GM18951 (cell line): ENCODE results near the gene POLR2J3.
"Not testable (repeated sequence)": the region's sequence is repeated elsewhere in the genome, so short reads cannot be mapped to it uniquely, and the experiment has no call there.

ENCODE experiments used
- in situ Hi-C: fragments of 300-500 bp; cut with MboI; formaldehyde crosslinking; loops from one replicate; pipeline ENCODE4 v1.12.0; 2022; ENCODE audit warnings: low sequenced_read_pairs, mixed read lengths, inconsistent platforms; ENCODE audit not compliant: unreplicated experiment

Gene POLR2J3

GRCh38 chr7:102527822-102528793, 44.3 kb downstream of the POLR2J3 start:
- in situ Hi-C loops = loop anchor here (10.0 kb wide), 1 partner anchor 87 kb away; the partner anchor contains the start of gene RASA4

GRCh38 chr7:102527182-102527581, 45.2 kb downstream of the POLR2J3 start:
- in situ Hi-C loops = loop anchor here (10.0 kb wide), 1 partner anchor 88 kb away; the partner anchor contains the start of gene RASA4

- in situ Hi-C loops = loop anchor here (10.0 kb wide), 1 partner anchor 90 kb away; the partner anchor contains the start of gene RASA4
These were observed 47.6 kb downstream of the POLR2J3 start for GRCh38 chr7:102524803-102525202.

GRCh38 chr7:102520797-102521196, 51.6 kb downstream of the POLR2J3 start:
- in situ Hi-C loops = loop anchor here (10.0 kb wide), 1 partner anchor 94 kb away; the partner anchor contains the start of gene RASA4

- in situ Hi-C loops = not testable (repeated sequence)
These were observed 54.7 kb downstream of the POLR2J3 start, which contains the start of gene RASA4B for GRCh38 chr7:102517550-102518147. TSS of gene RASA4B (minus strand) at chr7:102517777. CDS start at chr7:102517710, 67 bp downstream.
